H9 (cell line): ENCODE measurements around the gene BLOC1S5. TPM values are rescaled to one million over a fixed set of nuclear protein-coding genes. Genes with fewer than 3 reads are reported as not detected.

ENCODE experiments used
- DNase-seq: peaks from one replicate; pipeline ENCODE4 v3.0.0-alpha.2; 2017
- H2AFZ ChIP-seq: one replicate; pipeline ENCODE4 v1.6.1; 2013; ENCODE audit warnings: mild to moderate bottlenecking, low read length, control low read depth, moderate library complexity
- H2AK5ac ChIP-seq: 2 replicates; pipeline ENCODE4 v1.6.1; 2013; ENCODE audit warnings: low read length, control low read depth, mixed read lengths; ENCODE audit not compliant: insufficient read length
- H2BK120ac ChIP-seq: one replicate; pipeline ENCODE4 v1.6.1; 2013; ENCODE audit warnings: low read depth, mild to moderate bottlenecking, low read length, control low read depth, inconsistent platforms; ENCODE audit not compliant: poor library complexity, severe bottlenecking
- H2BK12ac ChIP-seq: 2 replicates; pipeline ENCODE4 v1.6.1; 2013; ENCODE audit warnings: low read length, control low read depth, mixed read lengths, low read depth; ENCODE audit not compliant: insufficient read length
- H2BK15ac ChIP-seq: 2 replicates; pipeline ENCODE4 v1.6.1; 2013; ENCODE audit warnings: low read depth, low read length, control low read depth
- H2BK20ac ChIP-seq: one replicate; pipeline ENCODE4 v1.6.1; 2013; ENCODE audit warnings: low read depth, mild to moderate bottlenecking, low read length, control low read depth, inconsistent platforms; ENCODE audit not compliant: poor library complexity, severe bottlenecking
- H2BK5ac ChIP-seq: 2 replicates; pipeline ENCODE4 v1.6.1; 2013; ENCODE audit warnings: low read length, control low read depth, mixed read lengths; ENCODE audit not compliant: insufficient read length
- H3K14ac ChIP-seq: 2 replicates; pipeline ENCODE4 v1.6.1; 2013; ENCODE audit warnings: low read length, control low read depth; ENCODE audit not compliant: insufficient read depth
- H3K18ac ChIP-seq: 2 replicates; pipeline ENCODE4 v1.6.1; 2013; ENCODE audit warnings: low read depth, mild to moderate bottlenecking, mixed read lengths, low read length, control low read depth; ENCODE audit not compliant: insufficient read length
- H3K23ac ChIP-seq: 2 replicates; pipeline ENCODE4 v1.6.1; 2013; ENCODE audit warnings: low read length, control low read depth, mixed read lengths, low read depth; ENCODE audit not compliant: insufficient read length
- H3K23me2 ChIP-seq: 2 replicates; pipeline ENCODE4 v1.6.1; 2013; ENCODE audit warnings: low read depth, mild to moderate bottlenecking, mixed read lengths, low read length, control low read depth; ENCODE audit not compliant: insufficient read length, poor library complexity, severe bottlenecking
- H3K27ac ChIP-seq: 2 replicates; pipeline ENCODE4 v1.5.1; 2013; ENCODE audit warnings: low read length, control low read depth, mixed read lengths, low read depth; ENCODE audit not compliant: insufficient read length
- H3K27me3 ChIP-seq: 2 replicates; pipeline ENCODE4 v1.6.1; 2013; ENCODE audit warnings: low read length, control low read depth, inconsistent platforms; ENCODE audit not compliant: insufficient read depth
- H3K4ac ChIP-seq: 2 replicates; pipeline ENCODE4 v1.6.1; 2013; ENCODE audit warnings: low read depth, mild to moderate bottlenecking, control low read depth, inconsistent platforms, low read length, moderate library complexity
- H3K4me1 ChIP-seq: 2 replicates; pipeline ENCODE4 v1.6.1; 2013; ENCODE audit warnings: low read length, control low read depth, inconsistent platforms; ENCODE audit not compliant: insufficient read depth
- H3K4me2 ChIP-seq: 2 replicates; pipeline ENCODE4 v1.6.1; 2013; ENCODE audit warnings: low read length, control low read depth, mixed read lengths; ENCODE audit not compliant: insufficient read length, insufficient read depth
- H3K56ac ChIP-seq: 2 replicates; pipeline ENCODE4 v1.6.1; 2013; ENCODE audit warnings: low read depth, mild to moderate bottlenecking, mixed read lengths, low read length, control low read depth; ENCODE audit not compliant: insufficient read length
- H3K79me1 ChIP-seq: 2 replicates; pipeline ENCODE4 v1.6.1; 2013; ENCODE audit warnings: low read depth, mild to moderate bottlenecking, moderate library complexity, low read length, control low read depth, inconsistent platforms; ENCODE audit not compliant: insufficient read depth, poor library complexity, severe bottlenecking
- H3K79me2 ChIP-seq: 2 replicates; pipeline ENCODE4 v1.6.1; 2013; ENCODE audit warnings: low read length, control low read depth, inconsistent platforms; ENCODE audit not compliant: insufficient read depth
- H3K9ac ChIP-seq: 2 replicates; pipeline ENCODE4 v1.6.1; 2013; ENCODE audit warnings: low read length, control low read depth, mixed read lengths; ENCODE audit not compliant: insufficient read length; ENCODE audit errors: extremely low read depth
- H3K9me3 ChIP-seq: one replicate; pipeline ENCODE4 v1.6.1; 2013; ENCODE audit warnings: low read depth, low read length, inconsistent platforms; ENCODE audit not compliant: control insufficient read depth
- H3T11ph ChIP-seq: one replicate; pipeline ENCODE4 v1.6.1; 2013; ENCODE audit warnings: mild to moderate bottlenecking, low read length, control low read depth, inconsistent platforms
- H4K20me1 ChIP-seq: one replicate; pipeline ENCODE4 v1.6.1; 2013; ENCODE audit not compliant: control insufficient read depth, insufficient read length, insufficient read depth
- H4K5ac ChIP-seq: 2 replicates; pipeline ENCODE4 v1.6.1; 2013; ENCODE audit warnings: low read depth, mild to moderate bottlenecking, mixed read lengths, low read length, control low read depth; ENCODE audit not compliant: insufficient read length
- H4K8ac ChIP-seq: replicated peaks from 2 replicates; pipeline ENCODE4 v1.6.1; 2013; ENCODE audit warnings: low read length, control low read depth, mixed read lengths, low read depth; ENCODE audit not compliant: insufficient read length
- H4K91ac ChIP-seq: 2 replicates; pipeline ENCODE4 v1.6.1; 2013; ENCODE audit warnings: low read depth, mild to moderate bottlenecking, moderate library complexity, mixed read lengths, low read length, control low read depth; ENCODE audit not compliant: insufficient read length
- H3K27ac Mint-ChIP-seq, 3 experiments: 2 replicates in 2 of 3; 3 replicates in 1 of 3; pipeline ENCODE4 v1.8.0; 2020 to 2021; ENCODE audit warnings: mixed read lengths in 3 of 3, mild to moderate bottlenecking in 1 of 3, moderate library complexity in 1 of 3
- H3K27me3 Mint-ChIP-seq: 2 replicates; pipeline ENCODE4 v1.8.0; 2021; ENCODE audit warnings: low read depth, mild to moderate bottlenecking, moderate library complexity, mixed read lengths
- H3K36me3 Mint-ChIP-seq, 3 experiments: 2 replicates in 2 of 3; 3 replicates in 1 of 3; pipeline ENCODE4 v1.8.0; 2020 to 2021; ENCODE audit warnings: low read depth in 3 of 3, mixed read lengths in 3 of 3; ENCODE audit not compliant: insufficient read depth in 1 of 3
- H3K4me1 Mint-ChIP-seq, 2 experiments: 2 replicates each; pipeline ENCODE4 v1.8.0; 2020; ENCODE audit warnings: mixed read lengths in 2 of 2
- H3K4me3 Mint-ChIP-seq, 2 experiments: 2 replicates in 1 of 2; 3 replicates in 1 of 2; pipeline ENCODE4 v1.8.0; 2020 to 2021; ENCODE audit warnings: mild to moderate bottlenecking in 2 of 2, mixed read lengths in 2 of 2, moderate library complexity in 1 of 2
- H3K9me3 Mint-ChIP-seq, 2 experiments: 2 replicates in 1 of 2; 3 replicates in 1 of 2; pipeline ENCODE4 v1.8.0; 2020; ENCODE audit warnings: mild to moderate bottlenecking in 2 of 2, mixed read lengths in 2 of 2, moderate library complexity in 1 of 2
- WGBS: extraction: QIAGEN DNeasy Blood & Tissue Kit; methylation state at CpG from one replicate; pipeline ENCODE4 v1.1.7; 2013; ENCODE audit warnings: missing lambda C conversion rate, low lambda C conversion rate, mixed read lengths; ENCODE audit not compliant: insufficient read length; ENCODE audit errors: extremely low coverage; 5-methylcytosine and 5-hydroxymethylcytosine counted together
- total RNA-seq: library from RNA; stranded (reverse); gene quantifications from 2 replicates; pipeline ENCODE4 v1.2.1, GENCODE V29; 2021
- TF ChIP-seq, protein P1 (sequence below): fragments of 200-600 bp; sonication (generic); conservative IDR thresholded peaks from 3 replicates; pipeline ENCODE4 v1.8.0; 2021; ENCODE audit warnings: antibody characterized with exemption, mild to moderate bottlenecking

Gene BLOC1S5
- total RNA-seq, 1 experiment from 2014 or later: 15.6 TPM

- Histone ChIP-seq H3K56ac (no peak overlapping the region), H4K20me1 (no peaks in the 10 kb centered on the region), H3K4me1 (no peaks in the 10 kb centered on the region), H3K79me1 (no peaks in the 10 kb centered on the region), H2AK5ac (no peak overlapping the region), H3K18ac (no peak overlapping the region), H3K4me2 (no peak overlapping the region), H3K4ac (no peak overlapping the region), H2BK5ac (no peak overlapping the region), H3K14ac (no peak overlapping the region), H3K27ac (no peak overlapping the region), H3K23me2 (no peaks in the 10 kb centered on the region), H2AFZ (no peak overlapping the region), H2BK15ac (no peak overlapping the region), H4K91ac (no peak overlapping the region), H3K79me2 (no peaks in the 10 kb centered on the region), H3T11ph (no peak overlapping the region), H3K9me3 (no peaks in the 10 kb centered on the region), H3K23ac (no peak overlapping the region), H4K5ac (no peak overlapping the region), H2BK20ac (no peak overlapping the region), H2BK12ac (no peak overlapping the region), H3K27me3 (no peaks in the 10 kb centered on the region), H3K9ac (no peak overlapping the region), H2BK120ac (no peak overlapping the region), H4K8ac (no peak overlapping the region)
- Mint-ChIP-seq H3K27ac (no peak overlapping the region), H3K9me3 (no peaks in the 10 kb centered on the region), H3K4me1 (peaks cover 6 to 7% of the 10 kb centered on the region in 2 experiments), H3K36me3 (no peaks in the 10 kb centered on the region), H3K27me3 (no peaks in the 10 kb centered on the region; the same call in 1 of the 2 replicates), H3K4me3 (no peak overlapping the region)
- no CpG with 5 or more reads among the region's 8 CpGs for WGBS
- TF ChIP-seq, protein P1, sequence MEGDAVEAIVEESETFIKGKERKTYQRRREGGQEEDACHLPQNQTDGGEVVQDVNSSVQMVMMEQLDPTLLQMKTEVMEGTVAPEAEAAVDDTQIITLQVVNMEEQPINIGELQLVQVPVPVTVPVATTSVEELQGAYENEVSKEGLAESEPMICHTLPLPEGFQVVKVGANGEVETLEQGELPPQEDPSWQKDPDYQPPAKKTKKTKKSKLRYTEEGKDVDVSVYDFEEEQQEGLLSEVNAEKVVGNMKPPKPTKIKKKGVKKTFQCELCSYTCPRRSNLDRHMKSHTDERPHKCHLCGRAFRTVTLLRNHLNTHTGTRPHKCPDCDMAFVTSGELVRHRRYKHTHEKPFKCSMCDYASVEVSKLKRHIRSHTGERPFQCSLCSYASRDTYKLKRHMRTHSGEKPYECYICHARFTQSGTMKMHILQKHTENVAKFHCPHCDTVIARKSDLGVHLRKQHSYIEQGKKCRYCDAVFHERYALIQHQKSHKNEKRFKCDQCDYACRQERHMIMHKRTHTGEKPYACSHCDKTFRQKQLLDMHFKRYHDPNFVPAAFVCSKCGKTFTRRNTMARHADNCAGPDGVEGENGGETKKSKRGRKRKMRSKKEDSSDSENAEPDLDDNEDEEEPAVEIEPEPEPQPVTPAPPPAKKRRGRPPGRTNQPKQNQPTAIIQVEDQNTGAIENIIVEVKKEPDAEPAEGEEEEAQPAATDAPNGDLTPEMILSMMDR: peak; percentile 59
- no peak for DNase-seq
These were observed 70.2 kb downstream of the BLOC1S5 start for GRCh38 chr6:7993952-7994351.
